Measurements from ENCODE around the gene FCHSD2. TPM values are rescaled to one million over a fixed set of nuclear protein-coding genes. Genes with fewer than 3 reads are reported as not detected.
"Not testable (repeated sequence)": the region's sequence is repeated elsewhere in the genome, so short reads cannot be mapped to it uniquely, and the experiment has no call there.

FCHSD2 gene
- total and polyA plus RNA-seq, 2 of the 13 experiments (the other 11 are each of a cell fraction or from before 2014, with no cell fraction given) = 20.5 to 24.8 TPM

GRCh38 chr11:73137262-73137943 lies 4.7 kb downstream of the FCHSD2 start:
- H3K4me2 ChIP-seq (ENCODE audit: low read depth, low read length) = peak overlapping the region; percentile 44
- H3K79me2 ChIP-seq (ENCODE audit: insufficient read depth, low read length) = peaks cover 95% of the 10 kb centered on the region
- no peak overlapping the region for H3K9ac ChIP-seq (ENCODE audit: insufficient read depth, low read depth, low read length)
- intact Hi-C loops (cut with micrococcal nuclease; ENCODE audit: unreplicated experiment) (no loop called here), in situ Hi-C loops (cut with HindIII; ENCODE audit: extremely low pct_ligation_motif_present, low pct_unique_long_range_greater_than_20kb) (no loop called here)
- 88% methylated on average over 5 of the region's 5 CpGs for WGBS (ENCODE audit: low lambda C conversion rate)
- FAIRE-seq (no peak), ATAC-seq (no peak), DNase-seq (ENCODE audit: low spot score) (no peak)
- peaks cover 51% of the 10 kb centered on the region for H3K4me1 ChIP-seq (ENCODE audit: insufficient read depth, low read length)
- POLR2A ChIA-PET = interaction anchor here (2.1 kb wide), 1 partner anchor 21 kb away, joined by 7 read pairs; no protein-coding TSS in a partner anchor
- H3K27ac ChIP-seq (ENCODE audit: extremely low read length, insufficient read depth, low read length) = peak overlapping the region; percentile 2
- BruUV-seq (replicated peaks) = no TSS peak
- no peak for TF ChIP-seq NRL (CRISPR knock-in tag; IDR thresholded peaks at IDR 0.05; ENCODE audit: borderline replicate concordance)
- no peaks in the 10 kb centered on the region; a peak in 1 of 5 replicates for H3K27me3 ChIP-seq (ENCODE audit: control insufficient read depth in 1 of 2, insufficient read depth in 2 of 2, low read length in 2 of 2)
- no peak overlapping the region for H2AFZ ChIP-seq (ENCODE audit: low read length)
- no peaks in the 10 kb centered on the region for H4K20me1 ChIP-seq (ENCODE audit: insufficient read depth, low read length)
- H3K9me3 ChIP-seq (ENCODE audit: low read length) = no peaks in the 10 kb centered on the region
- peaks cover 5 to 33% of the 10 kb centered on the region in 2 experiments for H3K36me3 ChIP-seq (replicated peaks in 1 of 2; ENCODE audit: control insufficient read depth in 1 of 2, insufficient read depth in 2 of 2, low read length in 2 of 2)
- no peak overlapping the region; a peak in 2 of 6 replicates for H3K4me3 ChIP-seq (replicated peaks in 1 of 3; ENCODE audit: insufficient read depth in 1 of 3, low read depth in 2 of 3, low read length in 3 of 3)
- CTCF ChIA-PET (ENCODE audit: low intra/inter-chr PET ratio, low total read pairs) = interaction anchor here (1.0 kb wide), 1 partner anchor 41 kb away, joined by 4 read pairs; no protein-coding TSS in a partner anchor

DNA sequence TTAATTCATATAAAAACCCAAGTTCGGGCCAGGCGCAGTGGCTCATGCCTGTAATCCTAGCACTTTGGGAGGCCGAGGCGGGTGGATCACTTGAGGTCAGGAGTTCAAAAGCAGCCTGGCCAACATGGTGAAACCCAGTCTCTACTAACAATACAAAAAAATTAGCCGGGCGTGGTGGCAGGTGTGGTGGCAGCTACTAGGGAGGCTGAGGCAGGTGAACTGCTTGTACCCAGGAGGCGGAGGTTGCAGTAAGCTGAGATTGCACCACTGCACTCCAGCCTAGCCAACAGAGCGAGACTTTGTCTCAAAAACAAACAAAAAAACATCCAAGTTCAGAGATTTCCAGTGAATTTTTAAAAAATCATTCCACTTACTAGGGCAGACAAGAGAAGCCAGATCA lies 5.4 kb downstream of the FCHSD2 start:
- ChIA-PET CTCF (ENCODE audit: low intra/inter-chr PET ratio, low total read pairs) (interaction anchor here (1.0 kb wide), 1 partner anchor 41 kb away, joined by 4 read pairs; no protein-coding TSS in a partner anchor), POLR2A (interaction anchor here (2.1 kb wide), 1 partner anchor 22 kb away, joined by 7 read pairs; no protein-coding TSS in a partner anchor)
- intact Hi-C loops (cut with micrococcal nuclease; ENCODE audit: unreplicated experiment); BruUV-seq (replicated peaks); H3K27me3 ChIP-seq (ENCODE audit: control insufficient read depth in 1 of 2, insufficient read depth in 2 of 2, low read length in 2 of 2); H4K20me1 ChIP-seq (ENCODE audit: insufficient read depth, low read length); ATAC-seq; H2AFZ ChIP-seq (ENCODE audit: low read length); H3K9me3 ChIP-seq (ENCODE audit: low read length); FAIRE-seq; H3K4me3 ChIP-seq (replicated peaks in 1 of 3; ENCODE audit: insufficient read depth in 1 of 3, low read depth in 2 of 3, low read length in 3 of 3); in situ Hi-C loops (cut with HindIII; ENCODE audit: extremely low pct_ligation_motif_present, low pct_unique_long_range_greater_than_20kb); DNase-seq (ENCODE audit: low spot score); H3K9ac ChIP-seq (ENCODE audit: insufficient read depth, low read depth, low read length): not testable (repeated sequence)
- H3K4me2 ChIP-seq (ENCODE audit: low read depth, low read length) = peak overlapping the region; percentile 8; the same call in 1 of the 2 replicates
- H3K4me1 ChIP-seq (ENCODE audit: insufficient read depth, low read length) = peaks cover 51% of the 10 kb centered on the region
- peaks cover 6 to 39% of the 10 kb centered on the region in 2 experiments for H3K36me3 ChIP-seq (replicated peaks in 1 of 2; ENCODE audit: control insufficient read depth in 1 of 2, insufficient read depth in 2 of 2, low read length in 2 of 2)
- TF ChIP-seq FOXP4 (CRISPR knock-in tag; IDR thresholded peaks at IDR 0.05) (0 out of 2 replicates have a peak, but pooled peaks have one; percentile 15), ZNF687 (CRISPR knock-in tag; IDR thresholded peaks at IDR 0.05) (peak; percentile 16; the same call in 1 of the 2 replicates)
- H3K27ac ChIP-seq (ENCODE audit: extremely low read length, insufficient read depth, low read length) = peak overlapping the region; percentile 2
- peaks cover 99% of the 10 kb centered on the region for H3K79me2 ChIP-seq (ENCODE audit: insufficient read depth, low read length)
- 90% methylated on average over 8 of the region's 8 CpGs for WGBS (ENCODE audit: low lambda C conversion rate)
